ENCODE data around the gene SMIM36.
"Not testable (repeated sequence)": the region's sequence is repeated elsewhere in the genome, so short reads cannot be mapped to it uniquely, and the experiment has no call there.

Gene SMIM36

DNA sequence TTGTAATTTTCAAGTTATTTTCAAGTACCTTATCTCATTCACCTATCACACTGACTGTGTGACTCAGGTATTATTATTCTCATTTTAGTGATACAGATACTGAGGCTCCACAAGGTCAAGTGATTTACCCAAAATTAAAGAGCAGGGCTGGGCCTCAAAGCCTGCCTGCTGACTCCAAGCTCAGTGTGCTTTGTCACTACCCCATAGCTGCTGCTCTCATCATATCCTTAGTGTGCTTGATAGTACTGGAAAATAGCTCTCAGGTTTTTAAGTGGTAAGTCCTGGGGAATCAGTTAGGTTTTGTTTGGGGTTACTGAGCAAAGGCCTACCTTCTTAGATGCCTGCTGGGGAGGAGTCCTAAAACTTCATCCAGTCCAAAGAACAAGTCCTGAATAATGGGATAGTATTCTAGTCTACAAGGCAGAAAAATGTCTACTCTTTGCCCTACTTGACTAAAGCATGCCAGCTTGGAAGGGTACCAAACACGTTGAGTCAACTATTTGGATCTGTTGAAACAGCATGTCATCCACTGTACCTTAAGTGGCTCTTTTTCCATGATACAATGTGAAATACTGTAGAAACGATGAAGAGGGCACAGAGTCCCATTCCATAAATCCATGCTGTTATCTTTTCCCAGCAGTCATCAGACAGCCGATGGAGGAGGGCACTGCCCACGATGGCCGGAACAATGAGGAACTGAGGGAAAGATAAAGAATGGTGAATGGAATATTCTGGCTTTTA lies 100.4 kb downstream of the SMIM36 start:
- DNase-seq = no peak

DNA sequence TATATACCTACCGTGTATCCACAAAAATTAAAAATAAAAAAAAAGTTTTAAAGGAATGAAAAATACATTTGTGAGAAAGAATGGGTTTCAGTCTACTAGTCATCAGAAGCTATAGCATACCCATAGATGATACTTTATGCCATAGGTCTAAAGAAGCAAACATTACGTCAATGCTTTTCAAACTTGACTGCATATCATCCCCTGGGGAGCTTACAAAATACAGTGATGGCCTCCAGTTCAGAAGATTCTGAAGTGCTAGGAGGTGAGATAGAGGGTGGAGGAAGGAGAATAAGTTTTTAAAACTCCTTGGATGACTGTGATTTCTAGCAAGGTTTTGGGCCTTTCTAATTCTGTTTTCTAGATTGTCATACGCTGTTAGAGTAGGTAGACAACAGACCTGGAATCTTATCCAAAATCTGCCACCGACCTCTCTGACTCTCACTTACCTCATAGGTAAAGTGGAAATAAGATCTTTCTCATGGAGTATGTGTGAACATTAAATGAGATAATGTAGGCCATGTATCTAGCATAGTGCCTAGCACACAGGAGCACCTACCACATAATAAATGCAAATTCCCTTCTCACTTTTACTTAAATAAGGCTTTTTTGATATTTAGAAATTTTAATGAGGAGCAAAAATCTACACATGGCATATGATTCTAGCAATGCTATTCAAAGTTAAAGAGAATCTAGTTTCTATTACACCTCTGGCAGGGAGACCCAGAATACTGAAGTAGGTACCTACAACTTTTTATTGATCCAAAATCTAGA lies 102.0 kb downstream of the SMIM36 start:
- DNase-seq = no peak

DNA sequence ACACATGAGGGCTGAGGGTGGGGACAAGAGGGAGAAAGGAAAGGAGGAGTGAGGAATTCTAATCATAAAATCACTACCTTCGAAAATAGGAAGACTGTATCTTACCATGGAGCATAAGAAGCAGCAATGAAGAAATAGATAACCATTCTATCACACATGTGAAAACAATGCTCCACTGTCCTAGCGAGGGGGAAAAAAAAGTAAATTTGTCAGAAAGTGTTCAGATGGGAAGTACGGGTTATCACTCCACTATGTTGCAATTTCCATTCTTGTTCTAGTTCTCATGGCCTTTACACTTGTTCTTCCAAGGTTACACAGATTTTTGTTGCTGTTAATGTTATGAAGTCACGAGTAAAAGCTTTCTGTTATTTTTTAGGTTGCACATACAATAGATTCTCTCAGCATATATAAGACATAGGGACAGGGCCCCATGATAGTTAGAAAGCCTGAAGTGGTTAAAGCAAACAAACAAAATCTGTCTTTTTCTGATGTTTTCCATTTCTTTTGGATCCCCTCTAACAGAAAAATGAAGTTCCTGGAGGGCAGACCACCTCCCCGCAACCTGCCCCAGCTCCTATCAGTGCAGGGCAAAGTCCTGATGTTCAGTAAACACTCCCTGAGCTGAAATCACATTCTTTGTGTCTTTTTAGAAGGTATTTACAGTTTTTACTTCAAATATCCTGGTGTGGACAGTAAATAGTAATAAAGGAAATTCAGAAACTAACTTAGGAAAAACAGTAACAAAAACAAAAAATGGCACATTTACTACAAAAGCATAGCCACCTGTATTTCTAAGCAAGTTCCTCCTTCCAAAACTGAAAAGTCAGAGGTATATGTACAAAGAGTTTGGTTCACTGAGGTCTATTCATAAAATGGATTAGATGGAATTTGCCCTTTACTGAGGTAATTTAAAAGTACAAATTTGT lies 103.3 kb downstream of the SMIM36 start:
- no peak for DNase-seq

DNA sequence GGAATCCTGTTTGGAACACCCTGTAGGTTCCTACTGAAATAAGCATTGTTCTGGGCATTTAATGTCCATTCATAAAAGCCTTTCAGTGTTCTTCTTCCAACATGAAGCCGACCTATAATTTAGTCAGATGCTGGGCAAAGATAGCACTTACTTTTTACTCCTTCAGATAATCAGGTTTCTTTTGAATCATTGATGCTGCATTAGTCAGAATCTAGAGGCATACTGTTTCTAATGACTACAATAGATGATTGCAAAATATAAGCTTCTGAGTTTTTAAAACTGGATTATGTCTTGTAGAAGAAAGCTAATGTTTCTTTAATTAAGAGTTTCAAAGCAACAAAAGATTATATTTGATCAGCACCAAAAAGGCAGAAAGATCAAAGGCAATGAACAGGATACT lies 105.7 kb downstream of the SMIM36 start:
- no peak for DNase-seq

DNA sequence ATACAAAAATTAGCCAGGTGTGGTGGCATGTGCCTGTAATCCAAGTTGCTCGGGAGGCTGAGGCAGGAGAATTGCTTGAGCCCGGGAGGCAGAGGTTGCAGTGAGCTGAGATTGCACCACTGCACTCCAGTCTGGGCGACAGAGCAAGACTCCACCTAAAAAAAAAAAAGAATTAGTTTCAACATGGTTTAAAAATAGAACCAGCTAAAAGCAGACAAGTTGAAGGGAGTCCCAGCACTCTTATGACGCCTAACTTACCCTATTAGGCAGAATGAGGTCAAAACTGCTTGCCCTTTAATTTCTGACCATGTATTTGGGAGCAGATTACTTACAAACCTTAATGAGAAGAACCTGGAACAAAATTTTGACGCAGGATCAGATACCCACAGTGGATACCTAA lies 107.1 kb downstream of the SMIM36 start:
- DNase-seq = not testable (repeated sequence)

DNA sequence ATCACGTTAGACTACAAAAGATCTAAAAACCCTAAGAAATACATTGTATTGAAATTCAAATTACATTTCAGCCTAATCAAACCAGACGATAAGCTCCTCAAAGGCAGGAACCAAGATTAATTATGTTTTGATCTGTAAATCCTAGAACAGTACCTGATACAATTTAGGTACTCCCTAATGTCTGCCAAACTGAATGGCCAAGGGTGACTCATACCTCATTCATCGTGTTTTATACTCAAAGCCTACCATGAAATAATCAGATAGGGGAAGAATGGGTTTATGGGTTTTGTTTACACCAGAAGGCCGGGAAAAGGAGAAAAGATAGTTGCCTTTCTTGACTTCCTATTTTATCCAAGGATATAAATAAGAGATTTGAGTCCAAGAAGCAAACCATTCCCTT lies 108.9 kb downstream of the SMIM36 start:
- DNase-seq = no peak
